M059J (cell line): Measurements from ENCODE around the gene TMEM231. TPM values are rescaled to one million over a fixed set of nuclear protein-coding genes. Genes with fewer than 3 reads are reported as not detected.
"Not testable (repeated sequence)": the region's sequence is repeated elsewhere in the genome, so short reads cannot be mapped to it uniquely, and the experiment has no call there.

Experiments
- DNase-seq: peaks from one replicate; pipeline ENCODE4 v3.0.0-alpha.2; 2012; ENCODE audit warnings: low read depth
- total RNA-seq: library from RNA; depleted of rRNA; stranded (reverse); fragments of >200 nt; shearing (Covaris generic); gene quantifications from 2 replicates; pipeline ENCODE4 v1.2.3, GENCODE V29; 2014; rRNA removed

Gene TMEM231
- 11.0 and 13.3 TPM in 2 replicates for total RNA-seq

- peak; percentile 94 for DNase-seq
Measured at GRCh38 chr16:75555707-75556430, at the start of gene TMEM231. Gene TMEM231 (minus strand): TSS chr16:75556252. CDS start chr16:75556209, 43 bp downstream.

GRCh38 chr16:75603241-75603640 is 47.2 kb upstream of the TMEM231 start:
- no peak for DNase-seq

GRCh38 chr16:75599452-75600277 is 43.6 kb upstream of the TMEM231 start:
- no peak for DNase-seq

GRCh38 chr16:75593825-75594820 is 38.1 kb upstream of the TMEM231 start:
- peak; percentile 60 for DNase-seq

GRCh38 chr16:75593308-75593707 is 37.3 kb upstream of the TMEM231 start:
- DNase-seq = no peak

- not testable (repeated sequence) for DNase-seq
Measured at GRCh38 chr16:75591927-75592326, 35.9 kb upstream of the TMEM231 start.

- DNase-seq = no peak
Measured at GRCh38 chr16:75590920-75591843, 35.1 kb upstream of the TMEM231 start.

GRCh38 chr16:75589306-75589705 is 33.3 kb upstream of the TMEM231 start:
- no peak for DNase-seq

GRCh38 chr16:75588716-75589115 is 32.7 kb upstream of the TMEM231 start:
- DNase-seq = no peak

GRCh38 chr16:75584108-75584507 is 28.1 kb upstream of the TMEM231 start:
- no peak for DNase-seq

- DNase-seq = no peak
Measured at GRCh38 chr16:75579281-75579834, 23.3 kb upstream of the TMEM231 start.

GRCh38 chr16:75578725-75579124 is 22.7 kb upstream of the TMEM231 start:
- DNase-seq = peak; percentile 25

- DNase-seq = no peak
Measured at GRCh38 chr16:75578212-75578611, 22.2 kb upstream of the TMEM231 start.

- no peak for DNase-seq
Measured at GRCh38 chr16:75576384-75576811, 20.3 kb upstream of the TMEM231 start.

GRCh38 chr16:75575958-75576357 is 19.9 kb upstream of the TMEM231 start:
- no peak for DNase-seq

- no peak for DNase-seq
Measured at GRCh38 chr16:75573955-75574354, 17.9 kb upstream of the TMEM231 start.

GRCh38 chr16:75572864-75573542 is 17.0 kb upstream of the TMEM231 start:
- no peak for DNase-seq

- no peak for DNase-seq
Measured at GRCh38 chr16:75570396-75571065, 14.5 kb upstream of the TMEM231 start.

GRCh38 chr16:75567911-75568310 is 11.9 kb upstream of the TMEM231 start:
- DNase-seq = no peak
